Measurements from ENCODE around the gene NPS.
A peak's percentile ranks its signal among the peaks of the same experiment; 100 is the strongest.

Gene NPS

GRCh38 chr10:127576051-127576450, 26.9 kb downstream of the NPS start:
- Histone ChIP-seq H3K9ac (ENCODE audit: low read length in 5 of 5) (no peak overlapping the region), H3K4me3 (ENCODE audit: low read depth in 1 of 5, low read length in 5 of 5) (no peak overlapping the region), H3K27me3 (ENCODE audit: control insufficient read depth in 5 of 5, insufficient read depth in 4 of 5, low read length in 5 of 5) (peaks cover 0 to 5% (median 4%) of the 10 kb centered on the region in 5 donors), H3K4me1 (ENCODE audit: control insufficient read depth in 5 of 5, insufficient read depth in 5 of 5, low read length in 5 of 5) (peaks cover 0 to 33% (median 4%) of the 10 kb centered on the region in 5 donors), H3K36me3 (ENCODE audit: control insufficient read depth in 5 of 5, insufficient read depth in 5 of 5, low read length in 5 of 5) (no peaks in the 10 kb centered on the region), H3K9me3 (ENCODE audit: control insufficient read depth in 5 of 5, low read length in 5 of 5) (peaks cover 0 to 10% (median 4%) of the 10 kb centered on the region in 5 donors), H3K27ac (ENCODE audit: low read depth, low read length) (no peak overlapping the region)

GRCh38 chr10:127576740-127577161, 27.6 kb downstream of the NPS start:
- H3K9ac ChIP-seq (ENCODE audit: low read length in 5 of 5), result no peak overlapping the region

DNA sequence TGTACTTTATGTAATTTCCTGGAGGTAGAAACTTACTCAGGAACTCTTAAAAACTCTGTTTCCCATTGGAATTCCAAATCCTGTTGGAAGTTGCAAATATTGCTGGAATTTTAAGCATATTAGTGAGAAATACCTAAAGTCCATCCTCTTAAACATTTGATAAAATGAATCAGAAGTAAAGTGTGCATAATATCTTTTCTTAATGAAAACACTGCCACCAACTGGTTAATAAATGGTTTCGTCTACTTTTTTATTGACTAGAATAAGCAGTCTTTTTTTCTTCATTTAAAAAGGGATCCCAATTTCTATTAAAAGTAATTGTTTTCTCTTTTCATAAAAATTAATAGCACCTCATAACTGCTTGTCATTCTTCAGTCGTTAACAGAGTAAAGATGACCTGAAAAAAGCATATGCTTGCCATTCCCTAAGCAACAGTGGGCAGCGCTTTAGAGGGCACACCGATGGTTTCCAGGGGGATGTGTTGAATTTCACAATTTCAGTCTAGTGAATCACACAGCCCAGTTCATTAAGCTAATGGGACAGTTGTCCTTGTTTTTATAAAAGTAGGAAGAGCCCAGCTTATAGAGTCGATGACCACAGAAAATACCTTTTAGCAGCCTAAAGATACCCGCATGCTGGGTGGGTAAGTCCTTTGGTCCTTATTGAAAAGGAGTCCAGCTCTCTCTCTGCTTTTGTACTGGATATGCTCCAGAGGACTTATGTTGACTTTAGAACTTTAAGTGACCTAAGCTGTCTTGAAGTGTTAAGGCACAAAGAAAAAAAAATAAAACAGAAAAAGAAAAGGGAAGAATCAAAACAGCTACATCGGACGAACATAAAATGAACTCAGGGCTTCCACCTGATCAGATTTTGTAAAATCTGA, 28.5 kb downstream of the NPS start:
- no peak overlapping the region for H3K27ac ChIP-seq (ENCODE audit: low read depth, low read length)
- no peak overlapping the region for H3K9ac ChIP-seq (ENCODE audit: low read length in 5 of 5)
- no peaks in the 10 kb centered on the region for H3K36me3 ChIP-seq (ENCODE audit: control insufficient read depth in 5 of 5, insufficient read depth in 5 of 5, low read length in 5 of 5)
- peaks cover 0 to 9% (median 4%) of the 10 kb centered on the region in 5 donors for H3K9me3 ChIP-seq (ENCODE audit: control insufficient read depth in 5 of 5, low read length in 5 of 5)
- peaks cover 0 to 5% (median 4%) of the 10 kb centered on the region in 5 donors for H3K27me3 ChIP-seq (ENCODE audit: control insufficient read depth in 5 of 5, insufficient read depth in 4 of 5, low read length in 5 of 5)
- no peak overlapping the region for H3K4me3 ChIP-seq (ENCODE audit: low read depth in 1 of 5, low read length in 5 of 5)
- peaks cover 0 to 33% (median 4%) of the 10 kb centered on the region in 5 donors for H3K4me1 ChIP-seq (ENCODE audit: control insufficient read depth in 5 of 5, insufficient read depth in 5 of 5, low read length in 5 of 5)

More at GRCh38 chr10:127576740-127577161, 27.6 kb downstream of the NPS start:
- no peak overlapping the region for H3K4me3 ChIP-seq (ENCODE audit: low read depth in 1 of 5, low read length in 5 of 5)
- no peaks in the 10 kb centered on the region for H3K36me3 ChIP-seq (ENCODE audit: control insufficient read depth in 5 of 5, insufficient read depth in 5 of 5, low read length in 5 of 5)
- peaks cover 0 to 33% (median 4%) of the 10 kb centered on the region in 5 donors for H3K4me1 ChIP-seq (ENCODE audit: control insufficient read depth in 5 of 5, insufficient read depth in 5 of 5, low read length in 5 of 5)
- peaks cover 0 to 10% (median 4%) of the 10 kb centered on the region in 5 donors for H3K9me3 ChIP-seq (ENCODE audit: control insufficient read depth in 5 of 5, low read length in 5 of 5)
- peaks cover 0 to 5% (median 4%) of the 10 kb centered on the region in 5 donors for H3K27me3 ChIP-seq (ENCODE audit: control insufficient read depth in 5 of 5, insufficient read depth in 4 of 5, low read length in 5 of 5)
- no peak overlapping the region for H3K27ac ChIP-seq (ENCODE audit: low read depth, low read length)

DNA sequence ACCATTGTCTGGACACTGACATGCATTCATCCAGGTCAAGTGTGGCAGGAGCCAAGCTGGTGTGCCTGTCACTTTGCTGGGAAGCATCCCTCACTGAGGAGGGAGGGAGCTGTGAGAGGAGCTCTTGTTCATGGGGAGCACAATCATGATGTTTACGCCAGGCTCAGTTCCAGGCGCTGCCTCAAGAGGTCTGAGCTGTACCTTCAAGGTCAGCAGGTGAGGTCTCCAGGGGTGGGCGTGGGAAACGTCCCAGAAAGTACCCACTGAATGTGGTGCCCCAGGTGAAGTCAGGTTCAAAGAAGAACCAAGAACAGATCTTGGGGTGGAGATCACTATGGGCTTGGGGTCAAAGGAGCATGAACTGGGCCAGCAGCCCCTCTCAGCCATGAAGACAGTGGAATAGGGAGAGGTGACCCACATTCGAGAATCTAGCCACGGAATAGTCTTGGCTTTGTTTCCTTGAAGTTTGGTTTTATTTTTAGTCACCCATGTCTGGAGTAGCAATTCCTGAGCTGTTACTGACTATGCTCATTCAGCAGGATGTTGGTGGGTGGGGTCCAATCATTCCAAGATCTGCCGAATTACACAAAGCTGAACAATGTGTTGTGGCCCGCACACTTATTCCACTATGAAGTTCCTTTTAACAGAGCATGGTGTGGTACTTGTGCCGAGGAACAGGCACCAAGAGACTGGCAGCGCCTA, 29.3 kb downstream of the NPS start:
- Histone ChIP-seq H3K36me3 (ENCODE audit: control insufficient read depth in 5 of 5, insufficient read depth in 5 of 5, low read length in 5 of 5) (no peaks in the 10 kb centered on the region), H3K4me1 (ENCODE audit: control insufficient read depth in 5 of 5, insufficient read depth in 5 of 5, low read length in 5 of 5) (peaks cover 0 to 33% (median 4%) of the 10 kb centered on the region in 5 donors), H3K27ac (ENCODE audit: low read depth, low read length) (no peak overlapping the region), H3K9me3 (ENCODE audit: control insufficient read depth in 5 of 5, low read length in 5 of 5) (peaks cover 0 to 6% (median 0%) of the 10 kb centered on the region in 5 donors), H3K4me3 (ENCODE audit: low read depth in 1 of 5, low read length in 5 of 5) (no peak overlapping the region), H3K9ac (ENCODE audit: low read length in 5 of 5) (peak overlapping the region in 1 of 5 donors; percentile 10), H3K27me3 (ENCODE audit: control insufficient read depth in 5 of 5, insufficient read depth in 4 of 5, low read length in 5 of 5) (peaks cover 0 to 5% (median 4%) of the 10 kb centered on the region in 5 donors)

DNA sequence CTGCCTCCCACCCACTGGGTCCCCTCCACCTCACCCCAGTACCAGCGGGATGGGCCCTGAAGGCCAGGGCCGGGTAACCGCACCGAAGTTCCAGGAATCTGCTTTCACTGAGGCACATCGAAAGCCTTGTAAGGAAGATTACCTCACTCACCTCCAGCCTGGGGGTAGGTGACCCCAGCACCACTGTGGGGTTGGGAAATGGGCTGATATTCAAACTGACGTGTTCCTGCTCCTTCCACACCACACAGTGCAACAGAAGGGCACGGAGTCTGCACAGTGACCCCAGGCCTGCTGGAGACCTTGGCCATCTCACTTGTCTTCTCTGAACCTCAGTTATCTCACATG, 29.8 kb downstream of the NPS start:
- no peak overlapping the region for H3K4me3 ChIP-seq (ENCODE audit: low read depth in 1 of 5, low read length in 5 of 5)
- peaks cover 0 to 4% (median 0%) of the 10 kb centered on the region in 5 donors for H3K9me3 ChIP-seq (ENCODE audit: control insufficient read depth in 5 of 5, low read length in 5 of 5)
- peaks cover 0 to 33% (median 4%) of the 10 kb centered on the region in 5 donors for H3K4me1 ChIP-seq (ENCODE audit: control insufficient read depth in 5 of 5, insufficient read depth in 5 of 5, low read length in 5 of 5)
- peaks cover 0 to 5% (median 4%) of the 10 kb centered on the region in 5 donors for H3K27me3 ChIP-seq (ENCODE audit: control insufficient read depth in 5 of 5, insufficient read depth in 4 of 5, low read length in 5 of 5)
- no peak overlapping the region for H3K27ac ChIP-seq (ENCODE audit: low read depth, low read length)
- H3K9ac ChIP-seq (ENCODE audit: low read length in 5 of 5), result no peak overlapping the region
- no peaks in the 10 kb centered on the region for H3K36me3 ChIP-seq (ENCODE audit: control insufficient read depth in 5 of 5, insufficient read depth in 5 of 5, low read length in 5 of 5)

- Histone ChIP-seq H3K36me3 (ENCODE audit: control insufficient read depth in 5 of 5, insufficient read depth in 5 of 5, low read length in 5 of 5) (no peaks in the 10 kb centered on the region), H3K27me3 (ENCODE audit: control insufficient read depth in 5 of 5, insufficient read depth in 4 of 5, low read length in 5 of 5) (peaks cover 0 to 5% (median 4%) of the 10 kb centered on the region in 5 donors), H3K9me3 (ENCODE audit: control insufficient read depth in 5 of 5, low read length in 5 of 5) (no peaks in the 10 kb centered on the region), H3K4me3 (ENCODE audit: low read depth in 1 of 5, low read length in 5 of 5) (no peak overlapping the region), H3K27ac (ENCODE audit: low read depth, low read length) (no peak overlapping the region), H3K4me1 (ENCODE audit: control insufficient read depth in 5 of 5, insufficient read depth in 5 of 5, low read length in 5 of 5) (peaks cover 0 to 33% (median 4%) of the 10 kb centered on the region in 5 donors), H3K9ac (ENCODE audit: low read length in 5 of 5) (no peak overlapping the region)
Observed at GRCh38 chr10:127579640-127580039, 30.5 kb downstream of the NPS start.

- H3K9ac ChIP-seq (ENCODE audit: low read length in 5 of 5), result no peak overlapping the region
- peaks cover 0 to 40% (median 4%) of the 10 kb centered on the region in 5 donors for H3K4me1 ChIP-seq (ENCODE audit: control insufficient read depth in 5 of 5, insufficient read depth in 5 of 5, low read length in 5 of 5)
- no peaks in the 10 kb centered on the region for H3K36me3 ChIP-seq (ENCODE audit: control insufficient read depth in 5 of 5, insufficient read depth in 5 of 5, low read length in 5 of 5)
- no peak overlapping the region for H3K27ac ChIP-seq (ENCODE audit: low read depth, low read length)
- H3K4me3 ChIP-seq (ENCODE audit: low read depth in 1 of 5, low read length in 5 of 5), result no peak overlapping the region
- peaks cover 0 to under 1% (median 0%) of the 10 kb centered on the region in 5 donors for H3K9me3 ChIP-seq (ENCODE audit: control insufficient read depth in 5 of 5, low read length in 5 of 5)
- peaks cover 0 to 7% (median 4%) of the 10 kb centered on the region in 5 donors for H3K27me3 ChIP-seq (ENCODE audit: control insufficient read depth in 5 of 5, insufficient read depth in 4 of 5, low read length in 5 of 5)
Observed at GRCh38 chr10:127580822-127581221, 31.7 kb downstream of the NPS start.

DNA sequence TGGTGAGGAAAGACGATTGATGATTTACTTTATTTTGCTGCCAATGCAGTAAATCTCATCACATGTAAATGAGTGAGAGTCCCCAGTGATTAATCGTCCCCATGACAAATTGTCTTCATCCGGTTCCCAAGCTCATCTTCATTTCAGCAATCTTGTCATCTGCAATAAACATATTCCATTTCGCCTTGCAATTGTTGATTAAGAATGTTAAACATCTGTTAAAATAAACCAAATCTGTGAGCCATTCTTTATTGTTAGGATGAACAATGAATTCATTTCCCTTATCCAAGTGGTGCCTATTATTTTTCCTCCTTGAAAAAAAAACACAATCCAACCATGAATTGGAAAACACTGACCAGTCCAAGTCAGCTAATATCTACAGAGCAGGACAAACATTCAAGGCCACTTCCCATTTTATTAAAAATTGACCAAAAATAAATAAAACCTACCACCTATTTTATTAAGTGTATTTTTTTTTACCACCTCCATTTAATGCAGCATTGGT, 36.5 kb downstream of the NPS start:
- H3K36me3 ChIP-seq (ENCODE audit: control insufficient read depth in 5 of 5, insufficient read depth in 5 of 5, low read length in 5 of 5), result no peaks in the 10 kb centered on the region

GRCh38 chr10:127587668-127588365, 38.7 kb downstream of the NPS start:
- Histone ChIP-seq H3K4me3 (ENCODE audit: low read depth in 1 of 5, low read length in 5 of 5) (no peak overlapping the region), H3K9me3 (ENCODE audit: control insufficient read depth in 5 of 5, low read length in 5 of 5) (peaks cover 0 to 7% (median 6%) of the 10 kb centered on the region in 5 donors), H3K36me3 (ENCODE audit: control insufficient read depth in 5 of 5, insufficient read depth in 5 of 5, low read length in 5 of 5) (no peaks in the 10 kb centered on the region), H3K27me3 (ENCODE audit: control insufficient read depth in 5 of 5, insufficient read depth in 4 of 5, low read length in 5 of 5) (peaks cover 0 to 7% (median 3%) of the 10 kb centered on the region in 5 donors), H3K4me1 (ENCODE audit: control insufficient read depth in 5 of 5, insufficient read depth in 5 of 5, low read length in 5 of 5) (peaks cover 0 to 36% (median 0%) of the 10 kb centered on the region in 5 donors), H3K27ac (ENCODE audit: low read depth, low read length) (peak overlapping the region; percentile 21), H3K9ac (ENCODE audit: low read length in 5 of 5) (no peak overlapping the region)

More for the DNA sequence above, 36.5 kb downstream of the NPS start:
- no peak overlapping the region for H3K27ac ChIP-seq (ENCODE audit: low read depth, low read length)
- peaks cover 0 to 7% (median 6%) of the 10 kb centered on the region in 5 donors for H3K9me3 ChIP-seq (ENCODE audit: control insufficient read depth in 5 of 5, low read length in 5 of 5)
- no peak overlapping the region for H3K9ac ChIP-seq (ENCODE audit: low read length in 5 of 5)
- H3K4me1 ChIP-seq (ENCODE audit: control insufficient read depth in 5 of 5, insufficient read depth in 5 of 5, low read length in 5 of 5), result peaks cover 0 to 36% (median 0%) of the 10 kb centered on the region in 5 donors
- peaks cover 0 to 8% (median 2%) of the 10 kb centered on the region in 5 donors for H3K27me3 ChIP-seq (ENCODE audit: control insufficient read depth in 5 of 5, insufficient read depth in 4 of 5, low read length in 5 of 5)
- H3K4me3 ChIP-seq (ENCODE audit: low read depth in 1 of 5, low read length in 5 of 5), result no peak overlapping the region
